ENCODE data around the gene PHRF1.

Gene PHRF1

GRCh38 chr11:655036-655726 lies 78.9 kb downstream of the PHRF1 start:
- no peak for DNase-seq (ENCODE audit: low read depth, low spot score)

- no peak for DNase-seq (ENCODE audit: low read depth, low spot score)
Measured at GRCh38 chr11:656426-656825, 80.2 kb downstream of the PHRF1 start.

- DNase-seq (ENCODE audit: low read depth, low spot score): no peak
Measured at GRCh38 chr11:656866-657265, 80.6 kb downstream of the PHRF1 start.

- DNase-seq (ENCODE audit: low read depth, low spot score): no peak
Measured at GRCh38 chr11:657691-658126, 81.4 kb downstream of the PHRF1 start.

GRCh38 chr11:659532-660085 lies 83.3 kb downstream of the PHRF1 start:
- DNase-seq (ENCODE audit: low read depth, low spot score): no peak

- no peak for DNase-seq (ENCODE audit: low read depth, low spot score)
Measured at GRCh38 chr11:660281-660680, 84.0 kb downstream of the PHRF1 start.

- no peak for DNase-seq (ENCODE audit: low read depth, low spot score)
Measured at GRCh38 chr11:660681-661444, 84.6 kb downstream of the PHRF1 start.
